COLO668 (cell line): ENCODE results near the gene ATP6AP1.

Experiments
- DNase-seq: peaks from one replicate; lab custom pipeline; 2025; ENCODE audit not compliant: unreplicated experiment; lab: John Stamatoyannopoulos, UW

Gene ATP6AP1

GRCh38 chrX:154443992-154444754, 15.7 kb downstream of the ATP6AP1 start, which contains the start of gene FAM50A:
Gene FAM50A, plus strand, starts transcription at chrX:154444141. Its CDS starts 95 bp downstream, at chrX:154444236.
- DNase-seq, result peak; percentile 94

- no peak for DNase-seq
Observed at GRCh38 chrX:154444755-154445246, 16.3 kb downstream of the ATP6AP1 start.

DNA sequence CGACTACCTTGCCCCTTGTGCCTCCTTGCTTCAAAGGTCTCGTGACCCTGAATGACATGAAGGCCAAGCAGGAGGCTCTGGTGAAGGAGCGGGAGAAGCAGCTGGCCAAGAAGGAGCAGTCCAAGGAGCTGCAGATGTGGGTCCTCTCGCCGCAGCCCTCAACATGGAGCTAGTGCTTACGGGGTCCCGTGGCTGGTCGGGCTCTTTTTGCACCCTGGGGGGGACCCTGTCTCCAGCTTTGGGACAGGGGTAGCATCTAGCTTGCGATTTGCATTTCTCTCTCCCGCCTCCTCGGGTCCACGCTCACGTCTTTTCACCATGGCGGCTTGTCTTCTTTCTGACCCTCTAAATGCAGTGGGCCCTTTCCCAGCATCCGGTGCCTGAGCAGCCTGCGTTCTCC, 17.3 kb downstream of the ATP6AP1 start:
- DNase-seq, result no peak

DNA sequence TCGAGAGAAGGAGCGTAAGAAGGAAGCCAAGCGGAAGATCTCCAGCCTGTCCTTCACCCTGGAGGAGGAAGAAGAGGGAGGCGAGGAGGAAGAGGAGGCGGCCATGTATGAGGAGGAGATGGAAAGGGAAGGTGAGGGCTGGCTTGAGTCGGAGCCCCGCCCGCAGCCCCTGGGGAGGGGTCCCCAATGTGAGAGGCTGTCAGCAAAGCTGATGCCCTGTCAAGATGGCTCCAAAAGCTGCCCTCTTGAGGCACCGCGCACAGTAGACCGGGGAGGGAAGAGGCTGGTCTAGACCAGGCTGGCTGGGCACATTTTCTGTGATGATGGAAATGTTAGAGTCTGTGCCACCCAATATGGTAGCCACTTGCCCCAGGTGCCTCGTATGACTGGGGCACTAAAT, 18.0 kb downstream of the ATP6AP1 start:
- DNase-seq, result no peak

GRCh38 chrX:154448484-154448883, 20.0 kb downstream of the ATP6AP1 start:
- DNase-seq, result no peak

DNA sequence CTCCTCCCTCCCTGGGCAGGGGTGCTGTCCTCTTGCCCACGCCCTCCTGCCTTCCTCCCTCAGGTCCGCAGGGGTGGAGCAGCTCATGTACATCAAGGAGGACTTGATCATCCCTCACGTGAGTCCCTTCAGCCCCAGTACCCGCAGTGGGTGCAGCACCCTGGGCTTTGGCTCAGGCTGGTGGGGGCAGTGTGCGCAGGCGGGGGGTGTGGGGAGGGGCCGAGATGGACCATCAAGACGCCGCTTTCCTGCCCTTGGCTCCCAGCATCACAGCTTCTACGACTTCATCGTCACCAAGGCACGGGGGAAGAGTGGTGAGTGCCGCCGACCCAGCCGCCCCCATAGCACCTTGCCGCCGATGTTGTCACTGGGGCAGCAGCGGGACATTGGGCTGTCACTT, 21.1 kb downstream of the ATP6AP1 start:
- DNase-seq, result no peak

DNA sequence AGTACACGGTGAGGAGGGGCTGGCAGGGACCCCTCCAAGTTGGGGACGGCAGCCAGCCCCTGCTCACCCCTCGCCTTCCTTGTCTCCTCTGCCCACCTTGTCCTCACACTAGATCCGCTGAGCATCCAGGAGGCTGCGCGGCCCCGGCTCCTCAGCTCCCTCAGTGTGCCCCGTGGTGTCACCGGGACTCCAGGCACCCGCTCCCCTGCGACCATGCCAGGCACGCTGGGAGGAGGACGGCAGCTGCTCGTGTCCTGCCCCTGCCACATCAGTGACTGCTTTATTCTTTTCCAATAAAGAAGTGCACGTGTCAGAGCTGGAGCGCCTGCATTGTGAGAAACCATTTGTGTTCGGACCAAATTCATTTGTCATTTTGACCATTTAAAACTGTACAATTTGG, 21.8 kb downstream of the ATP6AP1 start:
- no peak for DNase-seq

- DNase-seq, result no peak
Observed at GRCh38 chrX:154452823-154453222, 24.3 kb downstream of the ATP6AP1 start.

- DNase-seq, result peak; percentile 90
Observed at GRCh38 chrX:154457491-154458115, 29.1 kb downstream of the ATP6AP1 start.

GRCh38 chrX:154458116-154458953, 29.9 kb downstream of the ATP6AP1 start, which contains the start of gene PLXNA3:
Gene PLXNA3, plus strand, starts transcription at chrX:154458281. Its CDS starts 1,903 bp downstream, at chrX:154460184.
- DNase-seq, result peak; percentile 85

DNA sequence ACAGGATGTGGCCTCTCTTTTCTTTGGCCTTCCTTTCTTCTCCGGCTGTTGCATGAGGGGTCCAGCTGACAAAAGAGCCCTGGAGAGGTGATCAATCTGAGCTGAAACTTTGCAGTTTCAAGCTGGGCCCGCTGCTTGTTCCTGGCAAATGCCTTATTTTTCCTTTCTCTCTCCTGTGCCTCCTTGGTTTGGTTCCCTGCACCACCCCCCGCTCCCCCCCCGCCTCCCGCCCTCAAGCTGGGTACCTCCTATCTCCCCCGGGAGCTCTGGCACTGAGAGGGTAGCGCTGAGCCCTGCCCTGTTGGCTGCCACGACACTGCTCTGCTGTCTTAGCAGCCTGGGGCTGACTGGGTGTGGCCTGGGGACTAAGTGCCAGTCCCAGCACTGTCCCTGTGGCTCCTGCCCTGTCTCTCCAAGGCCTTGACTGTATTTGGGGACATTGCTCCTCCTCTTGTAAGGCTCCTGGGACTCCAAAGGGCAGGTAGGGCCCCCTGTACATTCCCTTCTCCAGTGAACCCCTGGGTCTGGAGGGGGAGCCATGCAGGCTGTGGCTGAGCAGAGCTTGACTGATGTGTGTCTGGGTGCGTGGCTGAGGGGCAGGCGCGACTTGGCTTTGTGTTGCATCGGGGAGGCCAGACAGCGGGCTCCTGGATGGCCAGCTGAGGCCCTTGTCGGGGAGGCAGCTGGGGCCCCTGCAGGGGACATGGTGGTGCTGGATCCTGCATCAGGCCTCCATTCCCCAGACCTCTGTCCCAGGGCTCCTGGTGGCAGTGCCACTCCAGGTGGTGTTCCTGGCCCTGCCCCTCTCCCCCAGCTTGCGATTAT, 30.7 kb downstream of the ATP6AP1 start:
- DNase-seq, result peak; percentile 54

- peak; percentile 17 for DNase-seq
Observed at GRCh38 chrX:154459832-154460231, 31.4 kb downstream of the ATP6AP1 start.

GRCh38 chrX:154460326-154460725, 31.8 kb downstream of the ATP6AP1 start:
- no peak for DNase-seq

GRCh38 chrX:154462396-154462795, 33.9 kb downstream of the ATP6AP1 start:
- no peak for DNase-seq

GRCh38 chrX:154463611-154464220, 35.2 kb downstream of the ATP6AP1 start:
- DNase-seq, result no peak

GRCh38 chrX:154464806-154465365, 36.4 kb downstream of the ATP6AP1 start:
- DNase-seq, result no peak

DNA sequence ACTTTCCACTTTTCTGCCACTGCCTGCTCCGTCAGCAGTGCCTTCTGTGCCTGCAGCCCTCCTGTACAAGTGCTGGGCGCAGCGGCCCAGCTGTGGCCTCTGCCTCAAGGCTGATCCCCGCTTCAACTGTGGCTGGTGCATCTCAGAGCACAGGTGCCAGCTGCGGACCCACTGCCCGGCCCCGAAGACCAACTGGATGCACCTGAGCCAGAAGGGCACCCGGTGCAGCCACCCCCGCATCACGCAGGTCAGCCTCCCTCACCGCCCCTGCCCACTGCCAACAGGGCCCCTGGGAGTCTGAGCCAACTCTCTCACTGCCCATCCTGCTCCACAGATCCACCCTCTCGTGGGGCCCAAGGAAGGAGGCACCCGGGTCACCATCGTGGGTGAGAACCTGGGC, 37.1 kb downstream of the ATP6AP1 start:
- DNase-seq, result no peak

DNA sequence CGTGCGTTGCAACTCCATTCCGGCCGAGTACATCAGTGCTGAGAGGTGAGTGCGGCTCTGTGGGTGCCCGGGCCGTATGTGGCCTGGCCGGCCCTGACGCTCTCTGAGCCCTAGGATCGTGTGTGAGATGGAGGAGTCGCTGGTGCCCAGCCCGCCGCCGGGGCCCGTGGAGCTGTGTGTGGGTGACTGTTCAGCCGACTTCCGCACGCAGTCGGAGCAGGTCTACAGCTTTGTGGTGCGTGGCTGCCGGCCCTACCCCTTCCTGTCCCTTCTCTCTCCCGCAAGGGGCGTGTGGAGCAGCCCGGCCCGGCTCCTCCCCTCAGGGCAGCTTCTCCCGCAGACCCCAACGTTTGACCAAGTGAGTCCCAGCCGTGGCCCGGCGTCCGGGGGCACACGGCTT, 37.6 kb downstream of the ATP6AP1 start:
- DNase-seq, result no peak

DNA sequence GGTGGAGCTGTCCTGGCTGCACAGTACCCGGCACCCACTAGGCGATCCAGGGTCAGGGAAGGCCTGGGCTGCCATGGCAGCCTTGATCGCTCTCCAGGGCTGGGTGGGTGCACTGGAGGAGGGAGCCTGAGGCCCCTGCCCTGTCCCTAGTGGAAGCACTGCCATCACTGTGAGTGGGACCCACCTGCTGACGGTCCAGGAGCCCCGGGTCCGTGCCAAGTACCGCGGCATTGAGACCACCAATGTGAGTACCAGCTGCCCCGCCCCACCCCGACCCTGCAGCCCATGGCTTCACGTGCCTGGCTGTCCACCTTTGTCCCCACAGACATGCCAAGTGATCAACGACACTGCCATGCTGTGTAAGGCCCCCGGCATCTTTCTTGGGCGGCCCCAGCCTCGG, 38.4 kb downstream of the ATP6AP1 start:
- no peak for DNase-seq

DNA sequence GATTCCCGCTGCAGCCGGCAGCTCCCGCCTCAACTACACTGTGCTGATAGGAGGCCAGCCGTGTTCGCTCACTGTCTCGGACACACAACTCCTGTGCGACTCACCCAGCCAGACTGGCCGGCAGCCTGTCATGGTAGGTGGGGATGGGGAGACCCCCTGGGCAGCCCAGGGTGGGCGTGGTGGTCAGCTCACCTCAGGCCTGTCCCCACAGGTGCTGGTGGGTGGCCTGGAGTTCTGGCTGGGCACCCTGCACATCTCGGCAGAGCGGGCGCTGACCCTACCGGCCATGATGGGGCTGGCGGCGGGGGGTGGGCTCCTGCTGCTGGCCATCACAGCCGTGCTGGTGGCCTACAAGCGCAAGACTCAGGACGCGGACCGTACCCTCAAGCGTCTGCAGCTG, 39.1 kb downstream of the ATP6AP1 start:
- DNase-seq, result no peak
